Caco-2 (cell line): ENCODE results near the gene DSCAML1. TPM values are rescaled to one million over a fixed set of nuclear protein-coding genes. Genes with fewer than 3 reads are reported as not detected.

Experiments used
- BruUV-seq: library from RNA; stranded (reverse); fragments of 400-500 nt; replicated peaks from 2 replicates; lab custom pipeline; 2021; lab: Mats Ljungman, UMichigan
- CTCF ChIA-PET: fragments of 300-600 bp; sonication (Branson Sonifier 250); formaldehyde crosslinking; loops from one replicate; lab custom pipeline; 2022; ENCODE audit warnings: antibody characterized with exemption; lab: Charles Lee
- POLR2A ChIA-PET: fragments of 300-600 bp; sonication (Branson Sonifier 250); formaldehyde crosslinking; loops from one replicate; lab custom pipeline; 2022; ENCODE audit warnings: antibody characterized with exemption; lab: Charles Lee
- DNase-seq, 2 experiments: peaks; one replicate each; pipeline versions ENCODE4 v3.0.0 to v3.0.0-alpha.2; 2020 to 2022
- H3K27me3 ChIP-seq: replicated peaks from 2 replicates; pipeline ENCODE4 v1.6.0; 2011; ENCODE audit warnings: low read length; ENCODE audit not compliant: control insufficient read depth, insufficient read depth
- H3K36me3 ChIP-seq: 2 replicates; pipeline ENCODE4 v1.5.1; 2011; ENCODE audit warnings: low read length; ENCODE audit not compliant: control insufficient read depth, insufficient read depth
- H3K4me1 ChIP-seq: fragments of 250-450 bp; sonication (Bioruptor Pico); 2 replicates; pipeline ENCODE4 v1.5.1; 2020; ENCODE audit warnings: mild to moderate bottlenecking
- H3K4me3 ChIP-seq: 2 replicates; pipeline ENCODE4 v1.5.1; 2011; ENCODE audit warnings: low read depth, mild to moderate bottlenecking, control low read depth, low read length
- H3K9me3 ChIP-seq: fragments of 250-450 bp; sonication (Bioruptor Pico); 2 replicates; pipeline ENCODE4 v1.5.1; 2020; ENCODE audit warnings: mild to moderate bottlenecking, moderate library complexity
- H3K27ac Mint-ChIP-seq: one replicate; pipeline ENCODE4 v1.8.0; 2022; ENCODE audit warnings: mixed read lengths; ENCODE audit not compliant: unreplicated experiment
- H3K27me3 Mint-ChIP-seq: one replicate; pipeline ENCODE4 v1.8.0; 2022; ENCODE audit warnings: mixed read lengths; ENCODE audit not compliant: insufficient read depth, unreplicated experiment
- H3K36me3 Mint-ChIP-seq: one replicate; pipeline ENCODE4 v1.8.0; 2022; ENCODE audit warnings: mild to moderate bottlenecking, mixed read lengths; ENCODE audit not compliant: insufficient read depth, unreplicated experiment
- H3K4me1 Mint-ChIP-seq: one replicate; pipeline ENCODE4 v1.8.0; 2022; ENCODE audit warnings: low read depth, mixed read lengths; ENCODE audit not compliant: unreplicated experiment
- H3K4me3 Mint-ChIP-seq: one replicate; pipeline ENCODE4 v1.8.0; 2022; ENCODE audit warnings: mild to moderate bottlenecking, moderate library complexity, mixed read lengths; ENCODE audit not compliant: unreplicated experiment
- H3K9me3 Mint-ChIP-seq: one replicate; pipeline ENCODE4 v1.8.0; 2022; ENCODE audit warnings: mixed read lengths; ENCODE audit not compliant: unreplicated experiment
- CTCF ChIP-seq, 2 experiments: fragments of 200-600 bp in 1 of 2; IDR thresholded peaks; 1 replicate in 1 of 2; 2 replicates in 1 of 2; pipeline versions ENCODE4 v1.5.1 to v1.8.0; 2011 to 2022; ENCODE audit warnings: antibody characterized with exemption in 1 of 2, control low read depth in 1 of 2, inconsistent platforms in 1 of 2, low read depth in 1 of 2, low read length in 1 of 2, mild to moderate bottlenecking in 1 of 2, moderate library complexity in 1 of 2; ENCODE audit not compliant: insufficient read depth in 1 of 2, severe bottlenecking in 1 of 2, unreplicated experiment in 1 of 2
- intact Hi-C: fragments of 100-400 bp; cut with micrococcal nuclease; formaldehyde crosslinking; loops from one replicate; pipeline ENCODE4 v1.10.0; 2022; ENCODE audit not compliant: unreplicated experiment
- total RNA-seq: library from RNA; stranded (reverse); gene quantifications from 2 replicates; pipeline ENCODE4 v1.2.3, GENCODE V29; 2022

DSCAML1 gene
- total RNA-seq, 1 experiment from 2014 or later, result not detected

DNA sequence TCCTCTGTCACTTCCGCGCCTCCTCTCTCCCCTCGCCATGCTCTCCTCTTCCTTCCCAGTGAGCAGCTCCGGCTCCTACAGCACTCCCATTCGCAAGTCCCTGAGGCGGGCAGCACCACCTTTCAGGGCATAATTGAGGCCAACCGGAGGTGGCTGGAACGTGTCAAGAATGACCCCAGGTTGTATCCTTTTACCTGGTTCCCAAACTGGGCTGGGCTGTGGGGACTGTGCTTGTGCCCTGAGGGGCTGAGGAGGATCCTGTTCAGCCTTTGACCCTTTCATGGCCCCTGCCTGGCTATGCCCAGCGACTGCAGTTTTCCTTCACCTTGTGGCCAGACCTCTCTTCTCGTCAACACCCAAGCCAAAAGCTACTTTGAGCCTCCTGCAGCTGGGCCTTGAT, 385.3 kb downstream of the DSCAML1 start:
- POLR2A ChIA-PET, result interaction anchor here (0.5 kb wide), 1 partner anchor 74 kb away, joined by 4 read pairs; no protein-coding TSS in a partner anchor
- H3K27ac Mint-ChIP-seq, result no peak overlapping the region
- CTCF ChIA-PET, result interaction anchor here (0.6 to 3.1 kb wide), 3 partner anchors 13 to 185 kb away, joined by 3 to 15 read pairs (median 7); no protein-coding TSS in a partner anchor

DNA sequence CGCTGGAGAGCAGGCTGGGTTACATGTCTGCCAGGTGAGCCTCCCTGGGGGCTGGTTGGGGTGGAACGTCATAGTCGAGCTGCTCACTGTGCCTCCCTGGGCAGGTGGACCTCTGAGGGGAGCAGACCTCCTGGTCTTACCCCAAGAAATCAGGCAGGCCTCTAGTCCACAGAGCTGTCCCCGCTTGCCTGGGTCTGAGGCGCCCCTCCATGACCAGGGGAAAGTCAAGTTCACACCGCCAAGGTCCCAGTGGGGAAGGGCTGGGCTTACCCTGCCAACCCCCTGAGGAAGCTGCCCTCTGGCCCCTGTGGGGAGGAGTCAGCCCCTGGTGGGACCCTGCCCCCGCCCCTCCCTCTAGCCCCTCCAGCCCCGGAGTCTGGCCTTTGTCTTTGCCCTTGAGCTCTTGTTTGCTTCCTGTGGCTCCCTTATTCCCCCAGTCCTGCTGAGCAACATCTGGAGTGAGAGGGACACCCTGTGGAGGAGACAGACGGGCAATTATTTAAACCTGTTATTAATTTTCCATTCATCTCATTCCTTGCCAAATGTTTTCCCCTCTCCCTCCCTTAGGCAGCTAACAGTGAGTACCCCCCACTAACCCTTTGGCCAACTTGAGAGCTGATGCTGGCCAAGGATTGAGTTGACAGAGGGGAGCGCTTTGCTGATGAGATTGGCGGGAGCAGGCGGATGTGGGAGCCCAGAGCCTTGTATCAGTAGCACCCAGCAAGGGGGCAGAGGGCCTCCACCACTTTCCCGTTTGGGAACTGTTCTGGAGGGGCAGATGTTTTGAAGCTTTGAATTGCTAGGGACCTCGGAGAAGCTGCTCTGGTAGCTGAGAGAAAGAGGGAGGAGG, 385.9 kb downstream of the DSCAML1 start:
- no peak overlapping the region for H3K27ac Mint-ChIP-seq
- CTCF ChIA-PET, result interaction anchor here (0.6 to 3.1 kb wide), 3 partner anchors 13 to 184 kb away, joined by 3 to 15 read pairs (median 7); no protein-coding TSS in a partner anchor
- intact Hi-C loops, result no loop called here
- peaks cover 4% of the 10 kb centered on the region for H3K9me3 Mint-ChIP-seq
- no peak overlapping the region for H3K4me3 Mint-ChIP-seq
- H3K27me3 Mint-ChIP-seq, result no peaks in the 10 kb centered on the region
- no peaks in the 10 kb centered on the region; the same call in 1 of the 2 replicates for H3K9me3 ChIP-seq
- no peaks in the 10 kb centered on the region for H3K36me3 ChIP-seq
- POLR2A ChIA-PET, result interaction anchor here (0.5 kb wide), 1 partner anchor 74 kb away, joined by 4 read pairs; no protein-coding TSS in a partner anchor
- no peaks in the 10 kb centered on the region for H3K4me1 ChIP-seq
- no TSS peak for BruUV-seq
- H3K4me1 Mint-ChIP-seq, result no peaks in the 10 kb centered on the region
- no peak overlapping the region for H3K4me3 ChIP-seq
- H3K27me3 ChIP-seq, result no peaks in the 10 kb centered on the region
- no peak for TF ChIP-seq CTCF (IDR thresholded peaks at IDR 0.05; ENCODE audit: insufficient read depth in 1 of 2, low read depth in 1 of 2, low read length in 1 of 2, severe bottlenecking in 1 of 2, unreplicated experiment in 1 of 2)
- peak in 1 of 2 experiments; percentile 35 for DNase-seq
- H3K36me3 Mint-ChIP-seq, result peaks cover 6% of the 10 kb centered on the region

More for the DNA sequence above, 385.3 kb downstream of the DSCAML1 start:
- no peaks in the 10 kb centered on the region; the same call in 1 of the 2 replicates for H3K9me3 ChIP-seq
- TF ChIP-seq CTCF (IDR thresholded peaks at IDR 0.05; ENCODE audit: insufficient read depth in 1 of 2, low read depth in 1 of 2, low read length in 1 of 2, severe bottlenecking in 1 of 2, unreplicated experiment in 1 of 2), result no peak
- Mint-ChIP-seq H3K27me3 (no peaks in the 10 kb centered on the region), H3K4me3 (no peak overlapping the region), H3K4me1 (no peaks in the 10 kb centered on the region), H3K9me3 (no peaks in the 10 kb centered on the region), H3K36me3 (no peaks in the 10 kb centered on the region)
- H3K36me3 ChIP-seq, result no peaks in the 10 kb centered on the region
- BruUV-seq, result no TSS peak
- no peak overlapping the region for H3K4me3 ChIP-seq
- H3K27me3 ChIP-seq, result no peaks in the 10 kb centered on the region
- peak in 1 of 2 experiments; percentile 48 for DNase-seq
- no peaks in the 10 kb centered on the region for H3K4me1 ChIP-seq
- intact Hi-C loops, result no loop called here

DNA sequence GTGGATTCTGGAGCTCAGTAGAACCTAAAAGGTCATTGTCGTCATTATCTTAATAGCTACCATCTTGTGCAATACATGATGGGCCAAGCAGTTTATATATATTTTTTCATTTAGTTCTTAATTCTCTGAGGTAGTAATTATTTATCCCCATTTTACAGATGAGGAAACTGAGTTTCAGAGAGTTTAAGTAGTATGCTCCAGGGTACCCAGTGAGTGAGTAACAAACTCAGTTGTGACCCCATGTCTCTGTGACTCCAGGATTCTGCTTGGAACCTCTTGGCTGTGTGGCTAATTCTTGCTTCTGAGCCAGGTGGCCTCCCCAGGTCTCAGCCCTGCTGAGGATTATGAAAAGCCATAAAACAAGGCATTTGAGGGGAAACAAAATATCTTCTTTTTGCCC, 386.8 kb downstream of the DSCAML1 start:
- H3K4me1 Mint-ChIP-seq, result no peaks in the 10 kb centered on the region
- DNase-seq, result no peak
- ChIA-PET CTCF (interaction anchor here (3.1 kb wide), 1 partner anchor 16 kb away, joined by 15 read pairs; no protein-coding TSS in a partner anchor), POLR2A (no interaction called here)
- no peaks in the 10 kb centered on the region for H3K36me3 ChIP-seq
- H3K27ac Mint-ChIP-seq, result no peak overlapping the region
- H3K9me3 Mint-ChIP-seq, result peaks cover 12% of the 10 kb centered on the region
- no peaks in the 10 kb centered on the region for H3K4me1 ChIP-seq
- TF ChIP-seq CTCF (IDR thresholded peaks at IDR 0.05; ENCODE audit: insufficient read depth in 1 of 2, low read depth in 1 of 2, low read length in 1 of 2, severe bottlenecking in 1 of 2, unreplicated experiment in 1 of 2), result no peak
- no peak overlapping the region for H3K4me3 ChIP-seq
- no TSS peak for BruUV-seq
- H3K4me3 Mint-ChIP-seq, result no peak overlapping the region
- no peaks in the 10 kb centered on the region for H3K27me3 ChIP-seq
- no peaks in the 10 kb centered on the region for H3K27me3 Mint-ChIP-seq
- H3K9me3 ChIP-seq, result peaks cover 4% of the 10 kb centered on the region
- peaks cover 13% of the 10 kb centered on the region for H3K36me3 Mint-ChIP-seq
- intact Hi-C loops, result no loop called here
